Fibroblast of mammary gland (primary cell): ENCODE measurements around the gene CHMP6.

Experiments
- DNase-seq: peaks from one replicate; pipeline ENCODE4 v3.0.0-alpha.2; 2010; ENCODE audit warnings: low read depth
- H3K4me3 ChIP-seq: 2 replicates; pipeline ENCODE4 v1.5.1; 2011; ENCODE audit warnings: low read depth, mild to moderate bottlenecking, low read length, moderate library complexity; ENCODE audit not compliant: control insufficient read depth
- TF ChIP-seq, protein P1 (sequence below): conservative IDR thresholded peaks from 2 replicates; pipeline ENCODE4 v1.5.1; 2011; ENCODE audit warnings: low read depth, low read length, inconsistent platforms; ENCODE audit not compliant: control insufficient read depth, insufficient read depth

The CHMP6 gene

DNA sequence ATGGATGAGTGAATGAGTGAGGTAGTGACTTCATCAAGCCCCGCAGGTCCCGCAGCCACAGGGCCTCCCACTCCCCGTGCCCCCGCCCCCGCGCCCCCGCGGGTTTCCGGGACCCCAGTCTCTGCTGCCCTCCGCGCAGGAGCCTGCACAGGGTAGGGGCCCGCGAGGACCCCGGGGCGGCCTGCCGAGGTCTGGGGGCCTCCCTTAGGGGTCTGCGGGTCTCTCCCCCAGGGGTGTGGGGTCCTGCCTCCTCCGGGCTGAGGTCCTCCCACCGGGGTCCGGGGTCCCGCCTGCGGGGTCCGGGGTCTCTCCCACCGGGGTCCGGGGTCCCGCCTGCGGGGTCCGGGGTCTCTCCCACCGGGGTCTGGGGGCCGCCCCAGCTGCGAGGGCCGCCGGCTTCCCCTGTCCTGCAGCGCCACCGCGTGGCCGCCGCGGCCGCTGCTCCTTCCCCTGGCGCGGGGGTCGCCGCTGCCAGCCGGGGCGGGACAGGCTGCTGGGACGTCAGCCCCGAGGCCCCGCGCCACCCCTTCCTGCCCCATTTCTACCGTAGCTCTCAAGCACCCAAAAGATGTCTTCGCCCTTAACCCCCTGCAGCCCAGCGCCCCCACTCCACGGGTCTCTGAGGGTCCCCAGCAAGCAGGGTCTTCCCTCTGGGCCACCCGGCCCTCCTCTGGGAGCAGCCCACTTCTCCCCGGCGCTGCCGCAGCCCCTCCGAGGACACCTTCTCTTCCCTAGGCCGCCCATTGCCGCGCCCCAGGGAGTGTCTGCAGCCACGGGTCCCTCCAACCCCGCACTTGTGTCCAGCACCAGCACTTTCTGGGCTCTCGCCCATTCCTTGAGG lies 10.4 kb upstream of the CHMP6 start:
- TF ChIP-seq, protein P1, sequence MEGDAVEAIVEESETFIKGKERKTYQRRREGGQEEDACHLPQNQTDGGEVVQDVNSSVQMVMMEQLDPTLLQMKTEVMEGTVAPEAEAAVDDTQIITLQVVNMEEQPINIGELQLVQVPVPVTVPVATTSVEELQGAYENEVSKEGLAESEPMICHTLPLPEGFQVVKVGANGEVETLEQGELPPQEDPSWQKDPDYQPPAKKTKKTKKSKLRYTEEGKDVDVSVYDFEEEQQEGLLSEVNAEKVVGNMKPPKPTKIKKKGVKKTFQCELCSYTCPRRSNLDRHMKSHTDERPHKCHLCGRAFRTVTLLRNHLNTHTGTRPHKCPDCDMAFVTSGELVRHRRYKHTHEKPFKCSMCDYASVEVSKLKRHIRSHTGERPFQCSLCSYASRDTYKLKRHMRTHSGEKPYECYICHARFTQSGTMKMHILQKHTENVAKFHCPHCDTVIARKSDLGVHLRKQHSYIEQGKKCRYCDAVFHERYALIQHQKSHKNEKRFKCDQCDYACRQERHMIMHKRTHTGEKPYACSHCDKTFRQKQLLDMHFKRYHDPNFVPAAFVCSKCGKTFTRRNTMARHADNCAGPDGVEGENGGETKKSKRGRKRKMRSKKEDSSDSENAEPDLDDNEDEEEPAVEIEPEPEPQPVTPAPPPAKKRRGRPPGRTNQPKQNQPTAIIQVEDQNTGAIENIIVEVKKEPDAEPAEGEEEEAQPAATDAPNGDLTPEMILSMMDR, result no peak
- H3K4me3 ChIP-seq, result no peak overlapping the region
- no peak for DNase-seq

DNA sequence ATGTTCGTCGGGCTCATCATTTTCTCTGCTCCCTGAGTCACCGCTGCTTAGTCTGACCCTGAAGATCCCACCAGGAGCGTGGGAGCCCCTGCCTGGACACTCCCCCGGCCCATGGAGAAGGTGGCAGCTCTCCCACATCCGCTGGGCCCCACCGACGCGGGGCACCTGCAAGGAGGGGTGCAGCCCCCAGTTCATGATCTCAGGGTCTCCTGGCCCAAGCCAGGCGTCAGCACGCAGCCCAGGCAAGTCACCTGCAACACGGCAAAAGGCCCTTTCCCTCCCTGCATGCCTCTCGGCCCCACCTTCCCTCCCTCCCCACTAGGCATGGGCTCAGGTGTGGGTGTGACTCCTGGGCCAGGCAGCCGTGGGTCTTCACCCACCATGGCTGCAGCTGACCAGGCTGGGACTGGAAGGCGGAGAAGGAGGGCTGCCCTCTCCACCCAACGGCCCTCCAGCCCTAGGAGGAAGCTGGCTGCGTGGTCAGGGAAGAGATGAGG lies 9.7 kb upstream of the CHMP6 start:
- no peak for DNase-seq
- TF ChIP-seq, protein P1, result no peak
- H3K4me3 ChIP-seq, result no peak overlapping the region

DNA sequence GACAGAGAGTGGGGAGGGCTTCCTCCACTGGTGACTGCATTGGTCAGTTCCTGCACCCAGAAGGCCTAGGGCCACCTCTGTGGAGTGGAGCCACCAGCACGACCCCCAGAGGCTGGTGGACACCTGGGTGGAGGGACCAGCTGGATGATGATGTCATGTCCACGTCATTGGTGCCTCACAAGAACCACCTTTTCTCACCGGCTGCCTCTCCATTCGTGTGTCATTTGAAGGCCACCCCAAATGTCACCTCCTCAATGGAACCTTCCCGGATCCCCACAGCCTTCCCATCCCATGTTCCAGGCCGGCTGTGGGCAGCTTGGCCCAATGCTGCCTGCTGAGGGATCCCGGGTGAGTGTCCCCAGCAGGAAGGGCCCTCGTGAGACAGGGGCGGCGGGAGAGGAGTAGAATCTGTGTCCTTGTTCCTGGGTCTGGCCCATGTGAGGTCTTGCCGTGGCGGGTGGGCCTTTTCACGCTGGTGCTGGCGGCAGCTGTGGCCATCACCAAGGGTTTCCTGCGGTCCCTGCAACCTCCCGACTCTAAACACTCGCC lies 9.1 kb upstream of the CHMP6 start:
- no peak for DNase-seq
- no peak overlapping the region for H3K4me3 ChIP-seq
- TF ChIP-seq, protein P1, result no peak

DNA sequence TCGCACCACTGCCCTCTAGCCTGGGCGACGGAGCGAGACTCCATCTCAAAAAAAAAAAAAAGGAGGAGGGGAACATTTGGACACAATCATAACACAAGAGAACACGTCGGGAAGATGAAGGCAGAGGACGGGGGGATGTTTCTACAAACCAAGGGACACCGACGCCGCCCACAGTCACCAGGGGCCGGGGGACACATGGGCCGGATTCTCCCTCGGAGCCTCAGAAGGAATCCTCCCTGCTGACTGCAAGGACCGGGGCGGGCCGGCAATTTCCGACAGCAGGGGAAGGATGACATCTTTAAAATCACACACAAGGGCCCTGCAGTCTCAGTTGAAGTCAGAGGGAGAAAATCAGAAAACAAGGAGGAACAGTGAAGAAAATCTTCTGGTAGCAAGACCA lies 8.1 kb upstream of the CHMP6 start:
- TF ChIP-seq, protein P1, result no peak
- no peak overlapping the region for H3K4me3 ChIP-seq
- DNase-seq, result no peak

DNA sequence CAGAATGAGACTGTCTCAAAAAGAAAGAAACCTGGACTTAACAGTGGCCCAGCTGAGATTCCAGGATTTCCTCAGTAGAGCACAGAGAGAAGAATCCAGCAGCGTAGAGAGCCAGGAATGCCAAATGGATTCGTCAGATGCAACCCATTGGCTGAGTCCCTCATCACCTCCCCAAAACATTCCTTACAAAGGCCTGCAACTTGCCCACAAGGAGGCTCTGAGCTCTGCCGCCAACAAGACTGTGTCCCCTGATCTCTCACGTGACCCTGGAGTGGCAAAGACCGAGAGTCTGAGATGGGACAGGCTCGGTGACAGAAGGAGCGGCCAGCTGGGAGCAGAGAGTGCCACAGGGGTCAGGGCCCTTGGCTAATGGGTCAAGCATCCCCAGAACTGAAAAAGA lies 6.9 kb upstream of the CHMP6 start:
- DNase-seq, result peak; percentile 83
- no peak overlapping the region for H3K4me3 ChIP-seq
- TF ChIP-seq, protein P1, result peak; percentile 31

DNA sequence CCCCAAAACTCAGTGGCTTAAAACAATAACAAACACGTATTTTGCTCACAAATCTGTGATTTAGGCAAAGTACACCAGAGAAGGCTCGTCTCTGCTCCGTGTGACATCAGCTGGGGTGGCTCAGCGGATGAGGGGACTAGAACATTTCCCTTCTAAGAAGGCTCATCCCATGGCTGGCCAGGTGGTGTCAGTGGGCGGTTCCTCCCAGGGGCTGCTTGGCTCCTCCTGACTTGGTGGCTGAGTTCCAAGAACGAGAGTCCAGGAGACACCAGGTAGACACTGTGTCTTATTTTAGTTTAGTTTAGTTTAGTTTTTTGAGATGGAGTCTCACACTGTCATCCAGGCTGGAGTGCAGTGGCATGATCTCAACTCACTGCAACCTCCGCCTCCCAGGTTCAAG lies 5.6 kb upstream of the CHMP6 start:
- TF ChIP-seq, protein P1, result no peak
- DNase-seq, result no peak
- no peak overlapping the region for H3K4me3 ChIP-seq
